ENCODE measurements around the gene HYDIN.

DNA sequence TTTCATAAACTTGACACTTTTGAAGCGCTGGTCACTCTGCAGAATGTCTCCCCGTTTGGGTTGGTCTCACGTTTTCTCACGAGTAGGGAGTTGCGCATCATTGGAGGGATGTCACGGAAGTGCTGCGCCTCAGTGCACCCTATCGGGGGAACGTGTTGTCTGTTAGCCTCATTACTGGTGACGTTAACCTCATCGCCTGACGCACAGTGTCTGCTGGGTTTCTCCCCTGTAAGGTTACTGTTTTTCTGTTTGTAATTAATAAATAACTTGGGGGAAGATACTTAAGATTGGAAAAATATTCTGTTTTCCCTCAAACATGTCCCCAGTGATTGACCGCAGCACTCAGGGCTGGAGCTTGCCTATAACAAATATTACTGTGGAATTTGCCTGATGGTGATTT is 456.3 kb downstream of the HYDIN start:
- TF ChIP-seq, protein P1, sequence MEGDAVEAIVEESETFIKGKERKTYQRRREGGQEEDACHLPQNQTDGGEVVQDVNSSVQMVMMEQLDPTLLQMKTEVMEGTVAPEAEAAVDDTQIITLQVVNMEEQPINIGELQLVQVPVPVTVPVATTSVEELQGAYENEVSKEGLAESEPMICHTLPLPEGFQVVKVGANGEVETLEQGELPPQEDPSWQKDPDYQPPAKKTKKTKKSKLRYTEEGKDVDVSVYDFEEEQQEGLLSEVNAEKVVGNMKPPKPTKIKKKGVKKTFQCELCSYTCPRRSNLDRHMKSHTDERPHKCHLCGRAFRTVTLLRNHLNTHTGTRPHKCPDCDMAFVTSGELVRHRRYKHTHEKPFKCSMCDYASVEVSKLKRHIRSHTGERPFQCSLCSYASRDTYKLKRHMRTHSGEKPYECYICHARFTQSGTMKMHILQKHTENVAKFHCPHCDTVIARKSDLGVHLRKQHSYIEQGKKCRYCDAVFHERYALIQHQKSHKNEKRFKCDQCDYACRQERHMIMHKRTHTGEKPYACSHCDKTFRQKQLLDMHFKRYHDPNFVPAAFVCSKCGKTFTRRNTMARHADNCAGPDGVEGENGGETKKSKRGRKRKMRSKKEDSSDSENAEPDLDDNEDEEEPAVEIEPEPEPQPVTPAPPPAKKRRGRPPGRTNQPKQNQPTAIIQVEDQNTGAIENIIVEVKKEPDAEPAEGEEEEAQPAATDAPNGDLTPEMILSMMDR (IDR thresholded peaks at IDR 0.05): no peak
- TF ChIP-seq POLR2A (IDR thresholded peaks at IDR 0.05): no peak
